Activated CD4-positive, alpha-beta T cell treated with anti-CD3 and anti-CD28 coated beads, Interleukin-10, Interleukin-2, amounts not matched to agents 100 ng/mL and 50 ng/mL, durations not matched to agents 16 hours and 8 hours (primary cell): ENCODE data around the gene RFPL3.
"Not testable (repeated sequence)": the region's sequence is repeated elsewhere in the genome, so short reads cannot be mapped to it uniquely, and the experiment has no call there.

ENCODE experiments used
- DNase-seq: peaks from one replicate; pipeline ENCODE4 v3.0.0-alpha.2; 2020

RFPL3 gene

GRCh38 chr22:32357567-32357966 lies at the start of gene RFPL3:
RFPL3 (plus strand) TSS chr22:32357867; CDS start chr22:32358072, 205 bp downstream.
- not testable (repeated sequence) for DNase-seq

- no peak for DNase-seq
Observed at GRCh38 chr22:32308191-32308590, 49.5 kb upstream of the RFPL3 start.

- DNase-seq = no peak
Observed at GRCh38 chr22:32308934-32309333, 48.7 kb upstream of the RFPL3 start.

GRCh38 chr22:32309585-32310251 lies 47.9 kb upstream of the RFPL3 start:
- DNase-seq = no peak

GRCh38 chr22:32310777-32311176 lies 46.9 kb upstream of the RFPL3 start:
- DNase-seq = no peak

GRCh38 chr22:32311551-32312071 lies 46.1 kb upstream of the RFPL3 start:
- DNase-seq = no peak

GRCh38 chr22:32312748-32313147 lies 44.9 kb upstream of the RFPL3 start:
- DNase-seq = no peak

- no peak for DNase-seq
Observed at GRCh38 chr22:32313532-32313931, 44.1 kb upstream of the RFPL3 start.

- no peak for DNase-seq
Observed at GRCh38 chr22:32317524-32317923, 40.1 kb upstream of the RFPL3 start.

GRCh38 chr22:32318361-32318760 lies 39.3 kb upstream of the RFPL3 start:
- no peak for DNase-seq

- DNase-seq = no peak
Observed at GRCh38 chr22:32319861-32320406, 37.7 kb upstream of the RFPL3 start.

GRCh38 chr22:32322986-32323385 lies 34.7 kb upstream of the RFPL3 start:
- no peak for DNase-seq

GRCh38 chr22:32323513-32324164 lies 34.0 kb upstream of the RFPL3 start:
- DNase-seq = no peak

- no peak for DNase-seq
Observed at GRCh38 chr22:32324505-32325415, 32.9 kb upstream of the RFPL3 start.

GRCh38 chr22:32325416-32325801 lies 32.3 kb upstream of the RFPL3 start:
- no peak for DNase-seq

- no peak for DNase-seq
Observed at GRCh38 chr22:32325811-32326237, 31.8 kb upstream of the RFPL3 start.

GRCh38 chr22:32326647-32327046 lies 31.0 kb upstream of the RFPL3 start:
- DNase-seq = no peak

- DNase-seq = no peak
Observed at GRCh38 chr22:32327066-32327465, 30.6 kb upstream of the RFPL3 start.

GRCh38 chr22:32327596-32328171 lies 30.0 kb upstream of the RFPL3 start:
- DNase-seq = no peak

- DNase-seq = no peak
Observed at GRCh38 chr22:32328306-32329201, 29.1 kb upstream of the RFPL3 start.

GRCh38 chr22:32329202-32329645 lies 28.4 kb upstream of the RFPL3 start:
- no peak for DNase-seq
